Esophagus (tissue), 2 donors: ENCODE data around the gene C22orf31. TPM values are rescaled to one million over a fixed set of nuclear protein-coding genes. Genes with fewer than 3 reads are reported as not detected.

Experiments
- H3K27ac ChIP-seq, 2 donors: one replicate each; pipeline ENCODE4 v1.5.1; 2013; ENCODE audit warnings: low read depth in 2 of 2, mild to moderate bottlenecking in 2 of 2, inconsistent platforms in 1 of 2, low read length in 1 of 2, moderate library complexity in 1 of 2
- H3K27me3 ChIP-seq, 2 donors: one replicate each; pipeline ENCODE4 v1.6.1; 2013; ENCODE audit warnings: low read length in 2 of 2, control low read depth in 1 of 2, mild to moderate bottlenecking in 1 of 2; ENCODE audit not compliant: insufficient read depth in 2 of 2, control insufficient read depth in 1 of 2
- H3K36me3 ChIP-seq, 2 donors: one replicate each; pipeline ENCODE4 v1.6.1; 2013; ENCODE audit warnings: low read length in 1 of 2; ENCODE audit not compliant: control insufficient read depth in 2 of 2, insufficient read depth in 2 of 2
- H3K4me1 ChIP-seq, 2 donors: one replicate each; pipeline ENCODE4 v1.6.1; 2013; ENCODE audit warnings: low read length in 1 of 2; ENCODE audit not compliant: control insufficient read depth in 2 of 2, insufficient read depth in 2 of 2
- H3K4me3 ChIP-seq, 2 donors: one replicate each; pipeline ENCODE4 v1.5.1; 2013; ENCODE audit warnings: low read length in 2 of 2, mild to moderate bottlenecking in 2 of 2, low read depth in 1 of 2, moderate library complexity in 1 of 2
- H3K9me3 ChIP-seq, 2 donors: one replicate each; pipeline ENCODE4 v1.6.1; 2013; ENCODE audit warnings: mild to moderate bottlenecking in 2 of 2, low read depth in 1 of 2, low read length in 1 of 2, moderate library complexity in 1 of 2; ENCODE audit not compliant: control insufficient read depth in 2 of 2, insufficient read depth in 1 of 2
- WGBS, 2 donors: extraction: QIAGEN DNeasy Blood & Tissue Kit; methylation state at CpG; one replicate each; pipeline ENCODE4 v1.1.7; 2013; 5-methylcytosine and 5-hydroxymethylcytosine counted together
- polyA plus RNA-seq, 2 donors: library from polyadenylated mRNA; stranded (reverse); fragments of 200-250 nt; gene quantifications; one replicate each; pipeline ENCODE4 v1.2.3, GENCODE V29; 2013
- donor health status: healthy with polysubstance abuse.
- donor health status: Bipolar disorder and iron deficiency.

The C22orf31 gene
- polyA plus RNA-seq, 2 donors = 0.13 to 0.26 TPM

DNA sequence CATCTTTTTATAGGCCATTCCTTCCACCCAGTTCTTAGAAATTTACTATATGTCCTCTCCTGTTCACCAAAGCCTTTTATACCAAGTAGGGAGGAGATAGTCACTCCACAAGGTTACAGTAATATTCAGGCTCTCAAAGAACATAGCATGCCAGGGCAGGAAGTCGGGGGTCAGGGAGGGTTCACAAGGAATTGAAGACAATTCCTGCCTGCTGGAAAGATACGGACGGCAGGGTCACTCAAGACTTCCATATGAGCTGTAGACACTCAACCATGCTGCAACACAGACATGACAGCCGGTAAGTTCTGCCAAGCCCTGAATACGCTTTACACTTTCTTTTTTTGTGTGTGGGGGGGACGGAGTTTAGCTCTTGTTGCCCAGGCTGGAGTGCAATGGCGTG, 700 bp downstream of the C22orf31 start:
- WGBS, 2 donors = 57 to 70% methylated on average over 7 of the region's 7 CpGs
- Histone ChIP-seq H3K4me1 (no peaks in the 10 kb centered on the region), H3K4me3 (no peak overlapping the region), H3K9me3 (no peaks in the 10 kb centered on the region), H3K36me3 (no peaks in the 10 kb centered on the region), H3K27ac (no peak overlapping the region), H3K27me3 (no peaks in the 10 kb centered on the region)

DNA sequence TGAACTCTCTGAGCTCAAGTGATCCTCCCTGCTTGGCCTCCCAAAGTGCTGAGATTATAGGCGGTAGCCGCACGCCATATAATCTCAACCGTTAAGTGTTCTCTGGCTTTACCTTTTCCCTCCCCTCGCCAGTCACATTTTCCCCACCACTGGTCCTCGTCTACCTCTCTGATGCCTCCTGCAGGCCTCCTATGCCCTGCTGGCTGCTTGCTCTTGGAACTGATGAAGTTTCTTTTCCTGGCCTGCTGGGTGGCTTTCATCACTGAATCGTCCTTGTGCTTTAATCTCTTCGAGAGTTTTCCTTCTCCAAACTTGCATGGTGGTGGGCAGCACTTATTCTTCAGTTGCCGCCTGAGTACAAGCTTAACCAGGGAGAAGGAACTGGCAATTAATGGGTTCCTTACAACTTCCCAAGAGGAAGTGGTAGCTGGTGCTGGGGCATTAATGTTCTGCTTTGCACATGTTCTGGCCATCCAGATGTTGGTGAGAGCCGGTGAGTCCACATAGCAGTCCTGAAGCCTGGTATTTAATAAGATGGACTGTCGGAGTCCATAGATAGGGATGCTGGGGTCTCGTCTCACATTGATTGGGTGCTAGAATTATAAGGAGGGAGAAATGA, 1.3 kb downstream of the C22orf31 start:
- WGBS, 2 donors = 80 to 84% methylated on average over 12 of the region's 12 CpGs

DNA sequence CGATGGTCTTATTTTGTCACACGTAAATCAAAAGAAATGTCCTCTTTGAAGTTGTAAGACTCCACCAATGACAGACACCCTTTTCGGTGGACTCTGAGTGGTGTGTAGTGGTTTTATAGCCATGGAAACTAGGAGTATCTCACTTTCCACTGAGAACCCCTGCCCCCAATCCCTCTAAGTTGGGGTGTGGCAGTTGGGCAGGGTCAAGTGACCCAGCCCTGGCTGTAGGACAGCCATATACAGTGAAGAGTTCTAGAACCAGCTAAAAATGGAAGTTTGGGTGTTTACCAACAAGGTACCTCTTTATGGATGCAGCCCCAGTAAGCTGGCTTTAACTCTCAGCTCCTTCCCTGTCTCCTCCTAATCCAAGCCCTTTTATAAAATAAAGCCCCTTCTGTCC, 5.2 kb downstream of the C22orf31 start:
- H3K27ac ChIP-seq = no peak overlapping the region
- H3K4me3 ChIP-seq = no peak overlapping the region
- WGBS, 2 donors = 93 to 94% methylated on average over 3 of the region's 3 CpGs
- H3K36me3 ChIP-seq = no peaks in the 10 kb centered on the region
- no peaks in the 10 kb centered on the region for H3K9me3 ChIP-seq
- no peaks in the 10 kb centered on the region for H3K27me3 ChIP-seq
- no peaks in the 10 kb centered on the region for H3K4me1 ChIP-seq

More for the DNA sequence above, 1.3 kb downstream of the C22orf31 start:
- no peaks in the 10 kb centered on the region for H3K4me1 ChIP-seq
- H3K4me3 ChIP-seq = no peak overlapping the region
- no peaks in the 10 kb centered on the region for H3K9me3 ChIP-seq
- H3K36me3 ChIP-seq = no peaks in the 10 kb centered on the region
- no peaks in the 10 kb centered on the region for H3K27me3 ChIP-seq
- H3K27ac ChIP-seq = no peak overlapping the region

DNA sequence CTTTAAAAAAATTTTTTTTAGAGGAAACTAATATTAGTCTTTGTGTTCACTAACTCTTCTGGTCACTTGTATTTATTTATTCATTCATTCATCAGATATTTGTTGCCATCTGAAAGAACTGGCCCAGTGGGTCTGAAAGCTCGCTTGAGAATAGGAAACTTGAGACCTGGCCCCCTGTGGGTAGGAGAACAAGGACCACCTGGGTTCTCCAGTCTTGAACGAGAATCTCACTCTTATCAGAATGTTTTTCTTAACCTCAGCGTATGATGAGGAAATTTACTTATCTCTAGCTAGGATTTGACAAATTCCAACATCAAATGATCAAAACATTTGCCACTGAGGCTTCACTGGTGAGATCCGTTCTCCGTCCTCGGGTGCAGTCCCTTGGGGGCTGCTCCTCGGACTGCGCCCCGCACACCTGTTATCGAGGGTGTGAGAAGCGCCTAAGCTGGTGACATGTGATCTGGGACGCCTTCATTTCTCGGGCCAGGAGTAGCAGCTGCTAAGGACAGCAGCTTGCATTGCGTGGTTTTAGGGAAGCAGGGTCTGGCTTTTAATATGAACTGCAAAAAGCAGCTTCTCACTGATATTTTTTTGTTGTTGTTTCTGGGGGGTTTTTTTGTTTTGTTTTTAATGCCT, 6.3 kb downstream of the C22orf31 start:
- 81 to 86% methylated on average over 14 of the region's 14 CpGs for WGBS, 2 donors
- H3K27me3 ChIP-seq = no peaks in the 10 kb centered on the region
- no peak overlapping the region for H3K27ac ChIP-seq
- H3K9me3 ChIP-seq = no peaks in the 10 kb centered on the region
- no peaks in the 10 kb centered on the region for H3K4me1 ChIP-seq
- H3K4me3 ChIP-seq = no peak overlapping the region
- peaks cover 2 to 4% of the 10 kb centered on the region in 2 donors for H3K36me3 ChIP-seq

DNA sequence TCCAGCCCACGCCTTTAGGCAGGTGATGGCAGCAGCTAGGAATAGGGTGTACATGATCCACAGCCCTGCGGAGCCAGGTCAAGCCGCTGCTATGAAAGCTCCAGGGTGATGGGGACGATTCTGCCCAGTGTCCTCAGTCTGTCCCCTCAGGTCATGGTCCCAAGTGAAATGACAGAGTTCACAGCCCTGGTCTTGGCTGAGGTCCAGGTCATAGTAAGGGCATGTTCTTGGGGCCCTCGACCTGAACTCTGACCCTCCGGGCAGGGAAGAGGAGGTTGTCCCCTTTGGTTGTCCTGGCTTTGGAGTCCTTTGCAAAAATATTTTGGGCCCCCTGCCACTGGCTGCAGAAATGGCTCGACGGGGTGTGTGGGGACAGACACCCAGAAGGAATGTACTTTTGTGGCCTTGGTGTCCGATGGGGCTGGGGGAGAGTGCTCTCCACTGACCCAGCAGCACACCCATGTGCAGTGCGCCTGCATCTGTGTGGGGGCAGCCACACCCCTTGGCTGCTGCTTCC, 7.3 kb downstream of the C22orf31 start:
- H3K9me3 ChIP-seq = no peaks in the 10 kb centered on the region
- 78 to 83% methylated on average over 10 of the region's 10 CpGs for WGBS, 2 donors
- H3K27me3 ChIP-seq = no peaks in the 10 kb centered on the region
- H3K27ac ChIP-seq = no peak overlapping the region
- peaks cover 0 to 4% of the 10 kb centered on the region in 2 donors for H3K4me1 ChIP-seq
- peaks cover 4 to 9% of the 10 kb centered on the region in 2 donors for H3K36me3 ChIP-seq
- no peak overlapping the region for H3K4me3 ChIP-seq

DNA sequence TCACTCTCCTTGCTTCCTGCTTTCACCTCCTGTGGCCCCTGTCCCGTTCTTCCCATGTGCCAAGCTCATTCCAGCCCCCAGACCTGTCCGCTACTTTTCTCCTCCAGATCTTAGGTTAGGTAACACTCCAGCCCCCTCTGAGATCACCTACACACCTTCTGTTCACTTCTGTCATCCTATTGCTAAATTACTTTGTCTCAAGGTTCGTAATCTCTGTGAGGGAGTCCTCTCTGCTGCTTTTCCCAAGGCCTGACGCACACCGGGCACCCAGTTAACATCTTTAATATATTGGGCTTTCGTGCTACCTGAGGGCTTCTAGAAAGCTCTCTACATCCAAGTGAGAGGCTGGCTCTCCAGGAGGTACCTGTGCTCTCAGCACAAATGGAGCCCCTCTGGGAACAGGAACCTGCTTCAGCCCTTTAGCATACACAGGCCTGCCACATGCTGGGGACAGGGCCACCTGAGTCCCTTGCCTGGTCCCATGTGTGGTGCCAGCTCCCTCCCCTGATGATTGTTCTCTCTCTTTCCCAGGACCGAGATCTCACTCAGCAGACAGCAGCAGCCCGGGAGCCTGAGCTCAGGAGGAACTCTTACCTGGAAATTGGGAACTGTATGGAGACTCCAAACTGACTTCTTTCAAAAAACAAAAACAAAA, 8.5 kb downstream of the C22orf31 start:
- H3K9me3 ChIP-seq = no peaks in the 10 kb centered on the region
- H3K4me3 ChIP-seq = no peak overlapping the region
- H3K4me1 ChIP-seq = peaks cover 0 to 4% of the 10 kb centered on the region in 2 donors
- H3K36me3 ChIP-seq = peaks cover 4 to 21% of the 10 kb centered on the region in 2 donors
- WGBS, 2 donors = 94 to 96% methylated on average over 8 of the region's 8 CpGs
- no peak overlapping the region for H3K27ac ChIP-seq
- H3K27me3 ChIP-seq = no peaks in the 10 kb centered on the region

DNA sequence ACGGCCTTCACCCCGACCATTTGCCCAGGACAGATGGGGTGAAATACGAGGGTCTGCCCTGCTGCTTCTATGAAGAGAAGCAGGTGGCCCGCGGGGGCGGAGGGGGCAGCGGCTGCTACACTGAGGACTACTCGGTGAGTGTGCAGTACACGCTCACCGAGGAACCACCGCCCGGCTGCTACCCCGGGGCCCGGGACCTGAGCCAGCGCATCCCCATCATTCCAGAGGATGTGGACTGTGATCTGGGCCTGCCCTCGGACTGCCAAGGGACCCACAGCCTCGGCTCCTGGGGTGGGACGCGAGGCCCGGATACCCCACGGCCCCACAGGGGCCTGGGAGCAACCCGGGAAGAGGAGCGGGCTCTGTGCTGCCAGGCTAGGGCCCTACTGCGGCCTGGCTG, 11.2 kb downstream of the C22orf31 start:
- H3K27ac ChIP-seq = no peak overlapping the region
- peaks cover 4 to 30% of the 10 kb centered on the region in 2 donors for H3K36me3 ChIP-seq
- WGBS, 2 donors = 84 to 92% methylated on average over 24 of the region's 24 CpGs
- no peaks in the 10 kb centered on the region for H3K9me3 ChIP-seq
- no peaks in the 10 kb centered on the region for H3K27me3 ChIP-seq
- H3K4me1 ChIP-seq = peaks cover 0 to 4% of the 10 kb centered on the region in 2 donors
- no peak overlapping the region for H3K4me3 ChIP-seq

DNA sequence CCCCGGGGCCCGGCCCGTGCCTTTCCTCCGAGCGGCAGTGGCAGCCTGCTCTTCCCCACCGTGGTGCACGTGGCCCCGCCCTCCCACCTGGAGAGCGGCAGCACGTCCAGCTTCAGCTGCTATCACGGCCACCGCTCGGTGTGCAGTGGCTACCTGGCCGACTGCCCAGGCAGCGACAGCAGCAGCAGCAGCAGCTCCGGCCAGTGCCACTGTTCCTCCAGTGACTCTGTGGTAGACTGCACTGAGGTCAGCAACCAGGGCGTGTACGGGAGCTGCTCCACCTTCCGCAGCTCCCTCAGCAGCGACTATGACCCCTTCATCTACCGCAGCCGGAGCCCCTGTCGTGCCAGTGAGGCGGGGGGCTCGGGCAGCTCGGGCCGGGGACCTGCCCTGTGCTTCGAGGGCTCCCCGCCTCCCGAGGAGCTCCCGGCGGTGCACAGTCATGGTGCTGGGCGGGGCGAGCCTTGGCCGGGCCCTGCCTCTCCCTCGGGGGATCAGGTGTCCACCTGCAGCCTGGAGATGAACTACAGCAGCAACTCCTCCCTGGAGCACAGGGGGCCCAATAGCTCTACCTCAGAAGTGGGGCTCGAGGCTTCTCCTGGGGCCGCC, 11.9 kb downstream of the C22orf31 start:
- 67 to 74% methylated on average over 36 to 38 of the region's 38 CpGs for WGBS, 2 donors
- Histone ChIP-seq H3K27me3 (no peaks in the 10 kb centered on the region), H3K27ac (no peak overlapping the region), H3K4me3 (no peak overlapping the region), H3K9me3 (no peaks in the 10 kb centered on the region), H3K36me3 (peaks cover 4 to 30% of the 10 kb centered on the region in 2 donors), H3K4me1 (peaks cover 0 to 4% of the 10 kb centered on the region in 2 donors)

DNA sequence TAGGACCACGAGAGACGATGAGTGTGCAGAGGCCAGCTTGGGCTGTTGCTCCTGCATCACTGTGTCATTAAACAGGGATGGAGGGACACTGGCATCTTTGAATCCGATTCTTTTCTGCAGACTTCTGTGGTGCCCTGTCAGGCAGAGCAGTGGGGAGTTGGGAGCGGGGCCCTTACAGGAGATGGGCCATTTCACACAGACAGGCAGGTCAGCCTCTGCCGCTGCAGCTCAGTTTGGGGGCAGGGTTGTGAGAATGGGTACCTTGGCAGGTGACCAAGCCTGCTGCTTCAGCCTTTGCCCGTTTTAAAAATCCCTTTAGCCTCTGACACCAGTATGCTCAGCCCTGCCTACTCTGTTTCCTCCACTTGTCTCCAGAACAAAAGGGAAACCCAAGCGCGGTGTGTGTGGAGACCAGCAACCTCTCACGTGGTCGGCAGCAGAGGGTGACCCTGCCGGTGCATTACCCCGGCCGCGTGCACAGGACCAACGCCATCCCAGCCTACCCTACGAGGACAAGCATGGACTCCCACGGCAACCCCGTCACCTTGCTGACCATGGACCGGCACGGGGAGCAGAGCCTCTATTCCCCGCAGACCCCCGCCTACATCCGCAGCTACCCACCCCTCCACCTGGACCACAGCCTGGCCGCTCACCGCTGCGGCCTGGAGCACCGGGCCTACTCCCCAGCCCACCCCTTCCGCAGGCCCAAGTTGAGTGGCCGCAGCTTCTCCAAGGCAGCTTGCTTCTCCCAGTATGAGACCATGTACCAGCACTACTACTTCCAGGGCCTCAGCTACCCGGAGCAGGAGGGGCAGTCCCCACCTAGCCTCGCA, 12.6 kb downstream of the C22orf31 start:
- peaks cover 0 to 7% of the 10 kb centered on the region in 2 donors for H3K4me1 ChIP-seq
- peaks cover 4 to 30% of the 10 kb centered on the region in 2 donors for H3K36me3 ChIP-seq
- H3K27me3 ChIP-seq = no peaks in the 10 kb centered on the region
- H3K4me3 ChIP-seq = no peak overlapping the region
- no peak overlapping the region for H3K27ac ChIP-seq
- WGBS, 2 donors = 91 to 94% methylated on average over 31 of the region's 31 CpGs
- no peaks in the 10 kb centered on the region for H3K9me3 ChIP-seq
